Epithelial cell of proximal tubule (primary cell): ENCODE measurements around the gene MYO18B. TPM values are rescaled to one million over a fixed set of nuclear protein-coding genes. Genes with fewer than 3 reads are reported as not detected.

ENCODE experiments used
- DNase-seq: peaks from one replicate; pipeline ENCODE4 v3.0.0-alpha.2; 2011; ENCODE audit warnings: low read depth
- H3K4me3 ChIP-seq: 2 replicates; pipeline ENCODE4 v1.5.1; 2011; ENCODE audit warnings: low read depth, mild to moderate bottlenecking, low read length
- total RNA-seq: library from RNA; depleted of rRNA; stranded (reverse); fragments of >200 nt; gene quantifications from 2 replicates; pipeline ENCODE4 v1.2.3, GENCODE V29; 2015
- TF ChIP-seq, protein P1 (sequence below): conservative IDR thresholded peaks from 2 replicates; pipeline ENCODE4 v1.5.1; 2012; ENCODE audit warnings: low read depth, mild to moderate bottlenecking, low read length

MYO18B gene
- total RNA-seq, 1 donor from 2014 or later: not detected

GRCh38 chr22:25883482-25884033 is 141.6 kb downstream of the MYO18B start:
- DNase-seq: no peak
- H3K4me3 ChIP-seq: no peak overlapping the region
- TF ChIP-seq, protein P1, sequence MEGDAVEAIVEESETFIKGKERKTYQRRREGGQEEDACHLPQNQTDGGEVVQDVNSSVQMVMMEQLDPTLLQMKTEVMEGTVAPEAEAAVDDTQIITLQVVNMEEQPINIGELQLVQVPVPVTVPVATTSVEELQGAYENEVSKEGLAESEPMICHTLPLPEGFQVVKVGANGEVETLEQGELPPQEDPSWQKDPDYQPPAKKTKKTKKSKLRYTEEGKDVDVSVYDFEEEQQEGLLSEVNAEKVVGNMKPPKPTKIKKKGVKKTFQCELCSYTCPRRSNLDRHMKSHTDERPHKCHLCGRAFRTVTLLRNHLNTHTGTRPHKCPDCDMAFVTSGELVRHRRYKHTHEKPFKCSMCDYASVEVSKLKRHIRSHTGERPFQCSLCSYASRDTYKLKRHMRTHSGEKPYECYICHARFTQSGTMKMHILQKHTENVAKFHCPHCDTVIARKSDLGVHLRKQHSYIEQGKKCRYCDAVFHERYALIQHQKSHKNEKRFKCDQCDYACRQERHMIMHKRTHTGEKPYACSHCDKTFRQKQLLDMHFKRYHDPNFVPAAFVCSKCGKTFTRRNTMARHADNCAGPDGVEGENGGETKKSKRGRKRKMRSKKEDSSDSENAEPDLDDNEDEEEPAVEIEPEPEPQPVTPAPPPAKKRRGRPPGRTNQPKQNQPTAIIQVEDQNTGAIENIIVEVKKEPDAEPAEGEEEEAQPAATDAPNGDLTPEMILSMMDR: no peak

DNA sequence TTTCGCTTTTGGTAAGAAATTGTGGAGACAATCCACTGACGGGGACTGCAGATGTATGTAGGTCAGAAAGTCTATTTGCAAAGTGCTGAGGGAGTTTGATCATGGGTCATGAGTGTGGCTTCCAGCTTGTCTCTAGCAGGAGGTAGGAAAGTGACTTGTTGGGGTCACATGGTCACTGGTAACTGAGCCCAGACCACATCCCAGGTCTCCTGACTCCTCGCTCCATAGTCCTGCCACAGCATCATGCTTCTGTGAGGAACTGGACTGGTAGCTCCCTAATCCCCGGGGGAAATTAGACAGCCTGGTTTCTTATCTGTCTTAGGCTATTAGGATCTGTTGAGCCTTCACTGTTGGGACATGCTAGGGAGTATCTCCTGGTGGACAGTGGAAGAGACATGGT is 142.1 kb downstream of the MYO18B start:
- TF ChIP-seq, protein P1: no peak
- no peak overlapping the region for H3K4me3 ChIP-seq
- no peak for DNase-seq

GRCh38 chr22:25888399-25889054 is 146.5 kb downstream of the MYO18B start:
- H3K4me3 ChIP-seq: no peak overlapping the region
- TF ChIP-seq, protein P1: no peak
- no peak for DNase-seq

- no peak overlapping the region for H3K4me3 ChIP-seq
- DNase-seq: no peak
- TF ChIP-seq, protein P1: no peak
Measured at GRCh38 chr22:25890651-25891050, 148.7 kb downstream of the MYO18B start.

DNA sequence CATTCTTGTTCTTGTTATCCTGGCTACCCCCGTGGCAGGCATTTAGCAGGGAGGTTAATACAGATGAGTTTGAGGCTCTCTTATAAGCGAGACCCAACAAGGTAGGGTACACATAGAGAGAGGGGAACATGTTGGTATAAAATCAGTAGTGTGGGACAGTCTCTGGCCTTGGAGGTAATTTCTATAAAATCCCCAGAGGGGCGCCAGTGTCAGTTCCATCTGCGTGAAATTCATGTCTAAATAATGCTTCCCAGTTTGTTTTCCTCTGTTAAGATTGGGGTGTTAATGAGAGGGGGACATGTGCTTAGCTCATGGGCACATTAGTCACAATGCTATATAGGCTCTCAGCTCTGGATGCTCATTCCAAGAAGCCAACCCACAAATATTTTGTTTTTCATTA is 150.7 kb downstream of the MYO18B start:
- no peak overlapping the region for H3K4me3 ChIP-seq

GRCh38 chr22:25895678-25896077 is 153.7 kb downstream of the MYO18B start:
- H3K4me3 ChIP-seq: no peak overlapping the region
- DNase-seq: no peak

More for the DNA sequence above, 150.7 kb downstream of the MYO18B start:
- TF ChIP-seq, protein P1: no peak
- DNase-seq: no peak

DNA sequence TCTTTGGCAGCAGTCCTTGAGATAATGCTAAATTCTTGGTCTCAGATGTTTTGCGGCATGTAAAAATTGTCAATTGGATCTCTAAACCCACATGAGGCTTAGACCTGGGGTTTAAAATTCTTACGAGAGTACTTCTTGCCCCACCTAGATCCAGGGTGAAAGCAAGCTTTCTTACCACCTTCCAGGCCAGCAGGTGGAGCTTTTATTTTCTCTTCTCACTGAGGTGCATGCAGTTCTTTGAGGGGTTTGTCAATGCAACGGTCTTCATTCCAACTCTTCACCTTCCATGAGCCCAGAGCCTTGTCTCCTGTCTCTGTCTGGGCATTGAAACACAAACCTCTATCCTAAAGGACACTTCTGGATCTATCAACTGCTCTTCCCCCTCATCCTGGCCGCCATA is 154.1 kb downstream of the MYO18B start:
- no peak overlapping the region for H3K4me3 ChIP-seq
- DNase-seq: no peak
- TF ChIP-seq, protein P1: peak; percentile 8

More at GRCh38 chr22:25895678-25896077, 153.7 kb downstream of the MYO18B start:
- TF ChIP-seq, protein P1: no peak
